ENCODE data around the gene CCDC15.
"Not testable (repeated sequence)": the region's sequence is repeated elsewhere in the genome, so short reads cannot be mapped to it uniquely, and the experiment has no call there.

The CCDC15 gene

GRCh38 chr11:125082040-125082439 is 128.0 kb downstream of the CCDC15 start:
- DNase-seq (ENCODE audit: low spot score), result no peak

GRCh38 chr11:125082611-125083311 is 128.8 kb downstream of the CCDC15 start:
- no peak for DNase-seq (ENCODE audit: low spot score)

- DNase-seq (ENCODE audit: low spot score), result no peak
These were observed 129.5 kb downstream of the CCDC15 start for GRCh38 chr11:125083312-125084056.

GRCh38 chr11:125084057-125084416 is 130.0 kb downstream of the CCDC15 start:
- DNase-seq (ENCODE audit: low spot score), result no peak

- DNase-seq (ENCODE audit: low spot score), result no peak
These were observed 130.8 kb downstream of the CCDC15 start for GRCh38 chr11:125084761-125085231.

GRCh38 chr11:125085301-125086081 is 131.5 kb downstream of the CCDC15 start:
- DNase-seq (ENCODE audit: low spot score), result no peak

- DNase-seq (ENCODE audit: low spot score), result no peak
These were observed 132.8 kb downstream of the CCDC15 start for GRCh38 chr11:125086633-125087296.

GRCh38 chr11:125088123-125088522 is 134.1 kb downstream of the CCDC15 start:
- DNase-seq (ENCODE audit: low spot score), result no peak

GRCh38 chr11:125088576-125089455 is 134.8 kb downstream of the CCDC15 start:
- no peak for DNase-seq (ENCODE audit: low spot score)

GRCh38 chr11:125089481-125089880 is 135.5 kb downstream of the CCDC15 start:
- not testable (repeated sequence) for DNase-seq (ENCODE audit: low spot score)

- DNase-seq (ENCODE audit: low spot score), result not testable (repeated sequence)
These were observed 136.1 kb downstream of the CCDC15 start for GRCh38 chr11:125090151-125090550.

GRCh38 chr11:125090816-125091215 is 136.8 kb downstream of the CCDC15 start:
- no peak for DNase-seq (ENCODE audit: low spot score)
